ENCODE measurements around the gene TTYH1.
"Not testable (repeated sequence)": the region's sequence is repeated elsewhere in the genome, so short reads cannot be mapped to it uniquely, and the experiment has no call there.

The TTYH1 gene

DNA sequence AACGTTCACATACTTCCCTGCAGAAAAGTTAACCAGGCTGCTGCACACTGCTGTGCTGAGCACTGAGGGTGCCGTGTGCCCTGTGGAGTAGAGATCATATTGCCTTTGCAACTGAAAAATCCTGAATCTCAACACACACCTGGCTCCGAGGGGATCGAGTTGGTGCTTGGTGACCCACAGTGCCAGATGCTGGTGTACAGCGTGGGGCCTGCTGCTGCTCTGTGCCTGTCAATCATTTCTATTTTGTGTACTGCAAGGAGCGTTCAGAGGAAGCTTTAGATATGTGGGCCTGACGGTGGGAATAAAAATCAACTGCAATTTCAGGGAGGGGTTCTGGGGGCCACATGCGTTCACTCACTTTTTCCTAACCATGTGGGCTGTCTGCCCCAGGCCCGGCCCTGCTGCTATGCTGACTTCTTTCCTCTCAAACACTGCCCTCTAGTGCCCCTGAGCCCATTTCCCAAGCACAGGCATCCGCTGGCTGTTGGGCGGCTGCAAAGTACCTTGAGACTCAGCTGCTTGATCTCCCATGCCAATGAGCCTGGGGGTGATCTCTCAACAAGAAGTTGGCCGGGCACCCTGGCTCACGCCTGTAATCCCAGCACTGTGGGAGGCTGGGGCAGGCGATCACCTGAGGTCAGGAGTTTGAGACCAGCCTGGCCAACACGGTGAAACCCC is 24.0 kb downstream of the TTYH1 start:
- no peak for DNase-seq (ENCODE audit: low read depth in 2 of 2)

DNA sequence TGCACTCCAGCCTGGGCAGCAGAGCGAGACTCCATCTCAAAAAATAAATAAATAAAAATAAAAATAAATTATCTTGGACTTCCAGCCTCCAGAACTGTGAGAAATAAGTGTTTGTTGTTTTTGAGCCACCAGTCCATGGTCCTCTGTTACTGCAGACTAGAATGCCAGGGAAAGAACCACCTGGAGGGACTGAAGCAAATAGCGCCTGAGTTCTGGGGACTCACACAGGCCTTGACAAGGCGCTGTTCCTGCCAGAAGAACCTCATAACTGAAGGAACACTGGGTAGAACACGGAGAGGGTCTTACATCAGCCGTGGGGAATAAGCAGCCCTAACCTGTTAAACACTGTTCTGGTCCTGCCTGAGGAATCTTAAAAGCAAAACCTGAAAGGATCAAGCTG is 25.4 kb downstream of the TTYH1 start:
- DNase-seq (ENCODE audit: low read depth in 2 of 2) = no peak

DNA sequence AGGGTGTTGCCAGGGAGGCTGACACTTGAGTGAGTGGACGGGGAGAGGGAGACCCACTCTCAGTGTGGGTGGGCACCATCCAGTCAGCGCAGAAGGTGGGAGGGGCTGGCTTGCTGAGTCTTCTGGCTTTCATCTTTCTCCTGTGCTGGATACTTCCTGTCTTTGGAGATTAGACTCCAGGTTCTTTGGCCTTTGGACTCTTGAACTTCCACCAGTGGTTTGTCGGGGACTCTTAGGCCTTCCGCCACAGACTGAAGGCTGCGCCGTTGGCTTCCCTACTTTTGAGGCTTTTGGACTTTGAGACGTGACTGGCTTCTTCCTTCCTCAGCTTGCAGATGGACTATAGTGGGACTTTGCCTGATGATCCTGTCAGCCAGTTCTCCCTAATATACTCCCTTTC is 29.5 kb downstream of the TTYH1 start:
- no peak for DNase-seq (ENCODE audit: low read depth in 2 of 2)

DNA sequence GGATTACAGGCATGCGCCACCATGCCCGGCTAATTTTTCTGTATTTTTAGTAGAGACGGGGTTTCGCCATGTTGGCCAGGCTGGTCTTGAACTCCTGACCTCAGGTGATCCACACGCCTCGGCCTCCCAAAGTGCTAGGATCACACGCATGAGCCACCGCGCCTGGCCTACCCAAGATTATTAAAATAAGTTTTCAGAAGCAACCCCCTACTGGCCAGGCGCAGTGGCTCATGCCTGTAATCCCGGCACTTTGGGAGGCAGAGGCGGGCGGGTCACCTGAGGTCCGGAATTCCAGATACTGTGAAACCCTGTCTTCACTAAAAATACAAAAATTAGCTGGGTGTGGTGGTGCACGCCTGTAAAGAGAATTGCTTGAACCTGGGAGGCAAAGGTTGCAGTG is 31.1 kb downstream of the TTYH1 start:
- DNase-seq (ENCODE audit: low read depth in 2 of 2) = not testable (repeated sequence)

DNA sequence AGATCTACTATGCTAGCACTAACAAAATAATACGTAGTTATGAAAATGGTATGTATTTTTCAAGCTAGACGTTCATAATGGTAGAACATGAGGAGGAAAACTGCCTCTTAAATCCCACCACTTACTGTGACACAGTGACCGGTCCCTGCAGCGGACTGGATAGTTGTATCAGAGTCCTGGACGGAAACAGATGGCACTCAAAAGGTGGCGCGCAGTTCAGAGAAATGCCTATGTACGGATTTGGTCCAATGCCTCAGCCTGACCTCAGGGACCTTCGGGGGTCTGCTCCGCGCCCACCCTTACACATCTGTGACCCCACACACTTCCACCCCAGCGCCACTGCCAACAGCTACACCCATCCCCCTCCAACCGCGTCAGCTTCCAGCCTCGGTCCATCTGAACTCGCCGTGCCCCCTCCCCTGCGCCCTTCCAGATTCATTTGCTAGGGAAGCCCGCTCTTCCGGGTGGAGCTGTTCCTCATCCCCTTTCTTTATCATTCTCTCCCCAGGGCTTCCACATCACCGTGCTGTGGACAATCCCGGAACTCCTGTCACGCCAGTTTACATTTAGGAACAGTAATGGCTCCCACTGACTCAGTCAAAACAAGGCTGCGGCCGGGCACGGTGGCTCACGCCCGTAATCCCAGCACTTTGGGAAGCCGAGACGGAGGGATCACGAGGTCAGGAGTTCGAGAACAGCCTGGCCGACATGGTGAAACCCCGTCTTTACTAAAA is 32.9 kb downstream of the TTYH1 start:
- DNase-seq (ENCODE audit: low read depth in 2 of 2) = no peak

DNA sequence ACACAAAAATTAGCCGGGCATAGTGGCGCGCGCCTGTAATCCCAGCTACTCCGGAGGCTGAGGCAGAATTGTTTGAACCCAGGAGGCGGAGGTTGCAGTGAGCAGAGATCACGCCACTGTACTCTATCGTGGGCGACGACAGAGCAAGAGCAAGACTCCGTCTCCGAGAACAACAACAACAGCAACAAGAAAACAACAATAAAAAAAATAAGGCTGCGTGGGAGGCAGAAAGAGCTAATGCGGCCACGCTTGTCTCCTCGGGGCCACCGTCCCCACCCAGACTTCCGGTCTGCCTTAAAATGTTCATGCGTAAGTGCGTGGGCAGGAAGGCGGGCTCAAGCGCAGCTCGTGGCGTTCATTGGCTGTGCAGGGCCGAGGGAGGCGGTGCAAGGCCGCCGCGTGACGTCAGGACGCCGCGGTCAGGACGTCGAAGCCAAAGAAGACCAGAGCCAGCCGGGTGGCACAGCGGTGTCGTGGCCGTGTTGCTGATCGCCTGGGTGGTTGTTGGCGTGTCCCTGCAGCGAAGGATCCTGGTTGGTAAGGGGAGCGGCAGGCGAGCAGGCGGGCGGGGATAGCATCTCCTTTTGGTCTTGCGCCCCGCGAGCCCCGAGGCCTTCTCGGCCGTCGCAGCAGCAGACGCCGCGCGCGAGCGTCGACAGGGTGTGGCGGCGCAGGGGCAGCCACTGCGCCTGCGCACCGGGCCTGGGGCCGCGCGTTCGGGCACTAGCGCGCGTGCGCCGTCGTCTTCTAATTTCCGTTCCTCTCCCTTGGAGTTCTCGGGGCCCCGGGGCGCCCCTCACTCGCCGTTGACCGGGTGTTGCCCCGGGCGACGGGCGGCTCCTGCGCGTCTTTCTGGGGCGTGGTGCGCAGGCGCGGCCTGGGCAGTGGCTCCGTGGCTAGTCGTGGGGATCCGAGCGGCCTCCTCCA is 33.8 kb downstream of the TTYH1 start, which contains the start of gene LENG8:
Gene LENG8 (plus strand): TSS at position 426 of the 927 bp plus-strand sequence. CDS start 2,146 bp downstream, outside the sequence.
- peak; percentile 94 to 95 for DNase-seq (ENCODE audit: low read depth in 2 of 2)

DNA sequence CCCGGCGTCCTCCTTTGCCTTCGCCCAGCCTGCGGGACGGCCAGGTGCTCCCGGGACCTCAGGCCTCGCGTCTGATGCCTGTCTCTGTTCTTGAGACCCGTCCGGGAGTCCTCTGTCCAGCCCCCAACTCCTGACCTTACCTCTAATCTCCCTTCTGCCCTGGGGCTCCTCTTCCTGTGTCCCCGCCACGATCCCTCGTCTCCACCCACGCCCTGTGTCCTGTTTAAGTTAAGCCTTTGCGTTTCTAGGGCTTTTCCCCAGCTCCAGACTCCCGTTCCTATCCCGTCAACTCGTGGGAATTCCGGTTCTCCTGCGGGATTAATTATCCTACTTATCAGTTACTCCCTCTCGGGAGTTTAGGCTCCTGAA is 34.4 kb downstream of the TTYH1 start:
- DNase-seq (ENCODE audit: low read depth in 2 of 2) = no peak

DNA sequence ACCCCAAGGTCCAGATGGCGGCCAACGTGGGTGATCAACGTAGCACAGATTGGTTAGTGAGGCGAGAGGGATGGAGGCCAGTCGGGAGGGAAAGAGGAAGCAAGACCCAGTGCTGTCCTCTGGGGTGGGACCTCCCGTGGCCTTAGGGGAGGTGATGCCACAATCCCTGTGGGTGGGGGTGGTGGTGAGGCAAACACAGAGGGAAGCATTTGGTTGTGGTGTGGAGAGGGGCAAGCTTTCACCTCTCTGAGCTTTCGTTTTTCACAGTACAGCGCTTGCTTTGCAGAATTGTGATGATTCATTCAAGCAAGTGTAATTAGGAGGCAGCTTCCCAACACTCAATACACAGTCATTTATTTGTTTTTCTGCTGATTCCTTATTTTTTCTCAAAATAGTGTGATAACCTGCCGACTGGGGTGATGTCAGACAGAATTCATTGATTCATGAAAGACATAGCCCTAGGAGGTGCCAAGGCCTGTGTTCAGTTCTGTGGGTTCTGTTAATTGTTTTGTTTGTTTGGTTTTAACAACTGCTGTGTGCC is 36.1 kb downstream of the TTYH1 start:
- DNase-seq (ENCODE audit: low read depth in 2 of 2) = no peak

DNA sequence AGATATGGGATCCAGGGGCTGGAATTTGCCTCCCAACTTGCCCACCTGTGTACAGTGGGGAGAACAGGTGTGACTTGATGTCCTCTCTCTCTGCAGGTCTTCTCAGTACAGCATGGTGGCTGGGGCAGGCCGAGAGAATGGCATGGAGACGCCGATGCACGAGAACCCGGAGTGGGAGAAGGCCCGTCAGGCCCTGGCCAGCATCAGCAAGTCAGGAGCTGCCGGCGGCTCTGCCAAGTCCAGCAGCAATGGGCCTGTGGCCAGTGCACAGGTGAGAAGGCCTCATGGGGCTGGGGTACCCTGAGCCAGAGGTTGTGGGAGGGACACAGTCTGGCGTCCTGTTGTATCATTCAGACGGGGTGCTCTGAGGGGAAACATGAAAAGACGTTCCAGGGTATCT is 36.7 kb downstream of the TTYH1 start:
- no peak for DNase-seq (ENCODE audit: low read depth in 2 of 2)

DNA sequence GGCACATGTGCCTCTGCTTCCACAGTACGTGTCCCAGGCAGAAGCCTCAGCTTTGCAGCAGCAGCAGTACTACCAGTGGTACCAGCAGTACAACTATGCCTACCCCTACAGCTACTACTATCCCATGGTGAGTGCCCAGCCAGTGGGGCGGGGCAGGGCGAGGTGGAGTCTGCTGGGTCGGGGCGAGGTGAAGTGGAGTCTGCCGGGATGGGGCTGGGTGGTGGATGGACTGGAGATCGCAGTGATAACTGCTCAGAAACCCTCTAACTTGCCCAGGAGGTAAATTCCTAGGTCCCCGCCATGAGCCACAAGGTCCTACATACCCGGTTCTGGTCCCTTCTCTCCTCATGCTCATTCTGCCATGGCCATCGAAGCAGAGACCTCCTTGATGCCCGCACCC is 37.4 kb downstream of the TTYH1 start:
- DNase-seq (ENCODE audit: low read depth in 2 of 2) = no peak

DNA sequence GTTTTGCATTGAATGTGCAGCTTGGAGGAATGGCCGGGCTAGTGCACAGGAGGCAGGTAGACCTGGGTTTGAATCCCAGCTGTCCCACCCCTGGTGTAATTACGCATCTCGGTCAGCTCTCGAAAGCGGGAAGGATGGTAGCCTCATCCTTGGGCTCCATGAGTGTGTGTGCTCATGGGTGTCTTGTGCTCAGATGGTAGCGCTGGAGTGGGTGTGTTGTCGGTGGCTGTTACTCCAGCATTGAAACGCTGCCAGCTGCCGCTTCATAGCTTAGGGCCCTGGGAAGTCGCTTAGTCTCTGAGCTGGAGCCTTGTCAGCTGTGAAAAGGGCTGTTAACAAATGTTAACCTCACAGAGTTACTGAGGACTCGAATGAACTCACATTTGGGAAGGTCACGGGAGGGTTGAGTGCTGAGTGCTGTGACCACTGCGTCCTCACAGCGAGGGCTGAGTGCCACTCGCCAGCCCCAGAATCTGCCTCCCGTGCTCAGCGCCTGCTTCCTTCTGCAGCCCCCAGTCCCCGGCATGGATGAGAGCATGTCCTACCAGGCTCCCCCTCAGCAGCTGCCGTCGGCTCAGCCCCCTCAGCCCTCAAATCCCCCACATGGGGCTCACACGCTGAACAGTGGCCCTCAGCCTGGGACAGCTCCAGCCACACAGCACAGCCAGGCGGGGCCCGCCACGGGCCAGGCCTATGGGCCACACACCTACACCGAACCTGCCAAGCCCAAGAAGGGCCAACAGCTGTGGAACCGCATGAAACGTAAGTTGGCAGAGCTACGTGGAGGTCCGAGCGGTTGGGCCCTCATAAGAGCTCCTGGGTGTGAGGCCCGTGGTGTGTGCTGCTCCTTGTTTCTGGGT is 38.9 kb downstream of the TTYH1 start:
- DNase-seq (ENCODE audit: low read depth in 2 of 2) = no peak

DNA sequence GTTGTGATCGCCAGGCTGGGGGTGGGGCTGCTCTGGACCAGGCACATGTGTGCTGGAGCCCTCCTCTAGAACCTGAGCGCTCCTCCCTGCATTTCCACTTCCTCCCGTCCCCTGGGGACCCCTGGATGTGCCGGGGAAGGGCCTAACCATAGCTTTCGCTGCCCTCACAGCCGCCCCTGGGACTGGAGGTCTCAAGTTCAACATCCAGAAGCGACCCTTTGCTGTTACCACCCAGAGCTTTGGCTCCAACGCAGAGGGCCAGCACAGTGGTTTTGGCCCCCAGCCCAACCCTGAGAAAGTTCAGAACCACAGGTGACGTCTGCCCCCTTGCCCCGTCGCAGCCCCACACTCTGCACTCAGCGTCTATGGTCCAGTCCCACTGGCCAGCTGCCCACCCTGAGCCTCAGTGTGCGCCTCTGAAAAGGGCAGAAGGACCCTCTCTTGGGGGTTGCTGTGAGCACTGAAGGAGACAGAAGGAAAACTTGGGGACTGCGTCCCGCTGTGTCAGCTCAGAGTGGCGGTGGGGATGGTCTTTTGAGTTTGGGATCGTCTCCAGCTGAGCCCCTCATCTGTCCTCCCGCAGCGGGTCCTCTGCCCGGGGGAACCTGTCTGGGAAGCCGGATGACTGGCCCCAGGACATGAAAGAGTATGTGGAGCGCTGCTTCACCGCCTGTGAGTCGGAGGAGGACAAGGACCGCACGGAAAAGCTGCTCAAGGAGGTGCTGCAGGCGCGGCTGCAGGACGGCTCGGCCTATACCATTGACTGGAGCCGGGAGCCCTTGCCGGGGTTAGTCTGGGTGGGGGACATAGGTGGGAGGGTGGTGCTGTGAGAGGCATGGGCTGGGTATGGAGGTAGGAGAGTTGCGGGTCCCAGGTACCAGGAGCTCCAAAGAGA is 39.8 kb downstream of the TTYH1 start:
- no peak for DNase-seq (ENCODE audit: low read depth in 2 of 2)

DNA sequence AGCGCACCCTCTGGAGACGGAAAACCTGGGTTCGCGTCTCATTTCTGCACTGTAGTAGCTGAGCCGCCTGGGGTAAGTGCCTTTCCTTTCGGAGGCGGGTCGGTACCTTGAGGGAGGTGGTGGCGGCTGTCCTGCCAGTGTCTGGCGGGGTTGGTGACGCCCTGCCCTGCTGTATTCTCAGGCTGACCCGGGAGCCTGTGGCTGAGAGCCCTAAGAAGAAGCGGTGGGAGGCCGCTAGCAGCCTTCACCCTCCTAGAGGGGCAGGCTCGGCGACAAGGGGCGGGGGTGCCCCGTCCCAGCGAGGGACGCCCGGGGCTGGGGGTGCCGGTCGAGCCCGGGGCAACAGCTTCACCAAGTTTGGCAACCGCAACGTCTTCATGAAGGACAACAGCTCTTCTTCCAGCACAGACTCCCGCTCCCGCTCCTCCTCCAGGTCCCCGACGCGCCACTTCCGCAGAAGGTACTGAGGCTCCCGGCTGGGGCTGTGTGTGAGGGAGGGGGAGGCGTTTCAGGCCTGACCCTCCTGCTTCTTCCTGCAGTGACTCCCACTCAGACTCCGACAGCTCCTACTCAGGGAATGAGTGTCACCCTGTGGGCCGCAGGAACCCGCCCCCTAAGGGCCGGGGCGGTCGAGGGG is 40.6 kb downstream of the TTYH1 start:
- no peak for DNase-seq (ENCODE audit: low read depth in 2 of 2)

DNA sequence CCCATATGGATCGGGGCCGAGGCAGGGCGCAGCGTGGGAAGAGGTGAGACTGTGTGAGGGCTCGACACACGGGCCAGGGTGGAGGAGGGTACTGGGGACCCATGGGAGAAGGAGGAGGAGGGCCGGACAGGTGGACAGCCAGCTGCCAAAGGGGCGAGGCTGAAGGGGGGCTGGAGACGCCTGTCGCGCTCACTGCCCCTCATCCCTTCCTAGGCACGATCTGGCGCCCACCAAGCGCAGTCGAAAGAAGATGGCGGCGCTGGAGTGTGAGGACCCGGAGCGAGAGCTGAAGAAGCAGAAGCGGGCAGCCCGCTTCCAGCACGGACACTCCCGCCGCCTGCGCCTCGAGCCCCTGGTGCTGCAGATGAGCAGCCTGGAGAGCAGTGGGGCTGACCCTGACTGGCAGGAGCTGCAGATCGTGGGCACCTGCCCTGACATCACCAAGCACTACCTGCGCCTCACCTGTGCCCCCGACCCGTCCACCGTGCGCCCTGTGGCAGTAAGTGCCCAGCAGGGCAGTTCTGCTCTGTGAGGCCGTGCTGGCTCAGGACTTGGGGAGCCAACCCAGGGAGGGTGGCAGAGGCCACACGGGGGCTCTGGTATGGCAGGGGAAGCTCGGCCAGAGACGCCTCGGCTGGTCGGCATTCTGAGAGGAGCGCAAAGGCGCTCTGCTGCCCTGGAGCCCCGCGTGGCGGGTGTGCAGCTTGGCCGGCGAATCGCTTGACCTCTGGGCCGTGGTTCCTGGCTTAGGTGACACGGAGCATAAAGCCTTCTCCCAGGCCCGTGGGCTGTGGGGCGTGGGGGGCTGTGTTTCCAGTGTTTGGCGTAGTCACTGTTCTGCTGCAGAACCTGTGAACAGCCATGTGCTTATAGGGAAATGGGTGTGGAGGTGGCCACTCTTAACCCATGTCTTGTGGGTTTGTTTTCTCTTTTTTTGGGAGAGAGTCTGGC is 41.4 kb downstream of the TTYH1 start:
- DNase-seq (ENCODE audit: low read depth in 2 of 2) = no peak

DNA sequence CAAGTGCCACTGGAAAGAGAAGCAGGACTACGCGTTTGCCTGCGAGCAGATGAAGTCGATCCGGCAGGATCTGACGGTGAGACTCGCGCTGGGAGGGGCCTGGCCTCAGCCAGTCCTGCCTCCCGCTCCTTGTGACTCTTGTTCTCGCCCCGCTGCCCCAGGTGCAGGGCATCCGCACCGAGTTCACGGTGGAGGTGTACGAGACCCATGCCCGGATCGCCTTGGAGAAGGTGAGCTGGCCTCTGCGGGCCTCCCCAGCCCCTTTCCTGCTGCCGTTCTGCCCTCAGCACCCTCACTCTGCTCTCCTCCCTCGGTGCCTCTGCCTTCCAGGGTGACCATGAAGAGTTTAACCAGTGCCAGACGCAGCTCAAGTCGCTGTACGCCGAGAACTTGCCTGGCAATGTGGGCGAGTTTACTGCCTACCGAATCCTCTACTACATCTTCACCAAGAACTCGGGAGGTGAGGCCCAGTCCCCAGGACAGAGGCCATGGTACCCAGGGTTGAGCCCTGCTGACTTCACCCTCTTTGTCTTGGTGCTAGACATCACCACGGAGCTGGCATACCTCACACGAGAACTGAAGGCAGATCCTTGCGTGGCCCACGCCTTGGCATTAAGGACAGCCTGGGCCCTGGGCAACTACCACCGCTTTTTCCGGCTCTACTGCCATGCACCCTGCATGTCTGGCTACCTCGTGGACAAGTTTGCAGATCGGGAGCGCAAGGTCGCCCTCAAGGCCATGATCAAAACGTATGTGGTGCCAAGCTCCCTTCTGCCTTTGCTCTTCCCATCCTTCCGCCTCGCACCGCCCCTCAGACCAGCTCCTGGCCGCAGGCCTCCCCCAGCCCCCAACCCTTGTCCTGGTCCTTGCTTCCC is 42.7 kb downstream of the TTYH1 start:
- DNase-seq (ENCODE audit: low read depth in 2 of 2) = no peak

DNA sequence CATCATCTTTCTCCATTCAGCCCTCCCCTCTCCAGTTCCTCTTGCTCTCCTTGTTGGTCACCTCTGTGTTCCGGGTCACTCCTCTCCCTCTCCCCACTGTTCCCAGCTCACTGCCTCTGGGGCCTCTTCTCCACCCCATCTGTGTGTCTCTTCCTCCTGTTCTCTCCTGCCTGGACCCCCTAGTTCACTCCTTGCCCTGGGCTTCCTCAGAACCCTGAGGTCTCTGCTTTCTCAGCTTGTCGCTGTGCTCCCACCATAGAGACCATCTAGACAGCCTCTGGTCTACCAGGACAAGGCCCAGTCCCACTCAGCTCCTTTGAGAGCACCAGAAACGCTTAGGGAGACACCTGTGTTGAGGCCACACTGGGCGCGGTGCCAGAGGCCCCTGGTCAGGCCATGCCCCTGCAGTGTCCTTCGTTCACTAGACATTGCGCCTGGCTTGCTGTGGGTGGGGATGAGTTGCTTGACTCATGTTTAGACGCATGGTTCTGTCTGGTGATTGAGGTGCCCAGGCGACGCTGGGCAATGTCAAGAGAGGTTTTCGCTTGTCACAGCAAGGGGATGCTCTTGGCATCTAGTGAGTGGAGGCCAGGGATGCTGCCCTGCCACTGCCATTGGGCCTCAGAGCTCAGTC is 43.5 kb downstream of the TTYH1 start:
- DNase-seq (ENCODE audit: low read depth in 2 of 2) = no peak

Data from activated CD8-positive, alpha-beta memory T cell treated with anti-CD3 and anti-CD28 coated beads for 4 hours (primary cell).